GM19023 (cell line): ENCODE results near the gene EPB41L4A.
"Not testable (repeated sequence)": the region's sequence is repeated elsewhere in the genome, so short reads cannot be mapped to it uniquely, and the experiment has no call there.

Experiments used
- ATAC-seq: cut with Tn5 transposase; IDR thresholded peaks from one replicate; pipeline ENCODE4 v1.9.1; 2021; ENCODE audit warnings: mild to moderate bottlenecking, moderate library complexity; ENCODE audit not compliant: unreplicated experiment

The EPB41L4A gene

DNA sequence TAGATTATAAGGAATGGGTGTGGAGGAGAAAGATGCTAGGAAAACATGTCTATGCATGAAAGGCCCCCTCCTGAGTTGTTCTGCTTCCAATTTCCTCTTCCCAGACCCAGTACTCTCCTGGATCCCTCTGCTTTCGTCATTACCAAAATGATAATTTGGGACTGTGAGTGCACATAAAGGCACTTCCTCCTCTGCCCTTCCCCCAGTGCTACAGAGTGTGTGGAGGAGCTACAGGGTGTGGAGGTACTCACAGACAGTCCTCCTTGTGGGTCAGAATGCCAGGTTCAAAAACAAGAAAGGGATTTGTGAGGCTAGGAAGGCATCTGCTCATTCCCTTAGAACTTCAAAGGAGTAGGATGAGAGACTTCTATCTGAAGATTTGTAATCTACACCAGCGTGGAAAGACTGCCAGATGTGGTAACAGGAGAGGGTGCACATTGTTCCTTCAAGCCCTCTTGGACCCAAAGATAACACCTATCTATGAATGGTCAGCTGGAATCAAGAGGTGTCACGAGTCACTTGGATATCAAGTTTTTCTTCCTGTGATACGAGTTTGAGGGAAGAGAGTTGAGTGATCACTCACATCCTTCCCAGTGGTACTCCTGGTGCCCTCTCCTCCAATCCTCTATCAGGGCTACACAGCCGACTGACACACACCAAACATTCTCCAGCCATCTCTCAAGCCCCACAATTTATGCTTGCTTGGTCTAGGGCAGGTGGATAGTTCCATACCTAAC, 201.1 kb downstream of the EPB41L4A start:
- no peak for ATAC-seq

DNA sequence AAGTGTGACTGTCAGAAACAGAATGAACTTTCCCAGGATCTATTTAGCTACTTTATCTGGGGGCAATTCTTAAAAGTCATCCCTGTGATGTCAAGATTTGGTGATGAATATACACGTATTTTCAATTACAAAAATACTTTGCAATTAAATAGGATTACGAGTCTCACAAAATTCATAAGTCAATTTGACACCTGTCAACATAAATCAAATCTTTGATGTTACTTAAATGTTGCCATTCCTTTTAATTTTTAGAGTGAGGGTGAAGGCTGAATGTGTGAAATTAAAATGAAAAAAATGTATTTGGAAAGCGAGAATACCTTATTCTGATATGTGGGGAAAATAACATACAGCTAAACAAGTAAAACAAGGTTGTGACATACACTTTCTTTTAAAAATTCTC, 202.9 kb downstream of the EPB41L4A start:
- ATAC-seq, result no peak

DNA sequence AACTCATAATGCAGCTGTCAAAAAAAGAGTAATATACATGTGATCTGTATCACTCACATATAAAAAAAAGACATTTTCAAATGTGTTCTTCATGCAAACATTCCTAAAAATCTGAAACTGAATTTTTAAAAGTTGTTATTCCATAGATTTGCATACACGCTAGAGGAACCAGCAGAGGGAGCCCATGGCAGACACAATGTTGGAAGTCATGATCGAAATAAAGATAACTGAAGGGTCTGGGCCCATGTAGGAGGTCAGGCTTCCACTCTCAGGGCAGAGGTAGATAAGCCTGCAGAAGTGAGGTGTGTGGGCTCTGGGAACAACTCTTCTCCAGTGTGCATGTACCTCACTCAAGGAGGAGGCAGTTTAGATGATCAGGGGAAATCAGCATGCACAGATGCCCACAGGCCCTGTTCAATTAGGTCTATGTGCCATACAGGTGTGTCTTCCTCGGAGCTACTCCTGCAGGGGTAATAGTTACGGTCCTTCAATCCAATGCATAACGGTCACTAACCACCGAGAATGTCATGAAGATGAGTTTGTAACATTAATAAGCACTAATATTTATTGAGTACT, 208.6 kb downstream of the EPB41L4A start:
- ATAC-seq, result no peak

DNA sequence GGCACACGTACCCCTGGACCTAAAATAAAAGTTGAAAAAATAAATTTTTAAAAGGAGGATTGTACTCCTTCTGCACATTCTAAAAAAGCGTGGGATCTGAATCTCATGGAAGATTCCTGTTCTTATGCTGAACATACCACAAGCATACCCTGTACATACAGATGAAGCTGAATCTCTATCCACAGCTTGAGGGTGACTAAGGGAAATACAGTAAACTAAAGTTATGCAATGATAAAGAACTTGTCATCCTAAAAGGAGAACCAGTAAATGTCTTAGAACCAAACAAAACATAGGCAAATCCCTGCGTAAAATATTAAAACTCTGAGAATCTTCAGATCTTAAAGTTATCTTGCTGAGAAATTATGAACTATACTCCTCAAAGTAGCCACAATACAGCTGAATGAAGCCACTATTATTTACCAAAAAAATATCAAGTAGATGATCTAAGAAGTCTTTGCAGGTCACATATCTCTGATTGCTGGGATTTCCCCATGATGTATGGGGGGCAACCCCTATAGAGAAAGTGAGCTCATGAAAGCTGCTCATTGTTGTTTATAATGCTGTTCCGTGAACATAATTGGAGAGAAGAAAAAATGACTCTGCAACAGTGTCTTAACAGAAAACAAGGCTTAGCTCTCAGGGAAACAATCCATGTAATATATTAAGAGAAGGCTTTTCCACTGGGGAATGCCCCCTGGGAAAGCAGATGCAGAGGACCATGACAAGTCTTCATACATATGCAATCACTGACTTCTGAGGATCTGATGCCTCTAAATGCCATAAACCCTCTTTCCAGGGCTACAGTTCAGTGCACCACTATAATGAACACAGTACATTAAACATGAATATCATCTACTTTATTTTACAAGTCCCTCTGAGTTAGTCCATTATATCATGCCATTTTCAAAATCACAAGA, 210.1 kb downstream of the EPB41L4A start:
- no peak for ATAC-seq

DNA sequence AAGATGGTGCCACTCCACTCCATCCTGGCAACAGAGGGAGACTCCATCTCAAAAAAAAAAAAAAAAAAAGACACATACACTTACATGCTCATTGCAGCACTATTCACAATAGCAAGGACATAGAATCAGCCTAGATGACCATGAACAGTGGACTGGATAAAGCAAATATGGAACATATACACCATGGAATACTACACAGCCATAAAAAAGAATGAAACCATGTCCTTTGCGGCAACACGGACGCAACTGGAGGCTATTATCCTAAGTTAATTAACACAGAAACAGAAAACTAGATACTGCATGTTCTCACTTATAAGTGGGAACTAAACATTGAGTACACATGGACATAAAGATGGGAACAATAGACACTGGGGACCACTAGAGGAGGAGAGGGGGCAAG, 210.9 kb downstream of the EPB41L4A start:
- not testable (repeated sequence) for ATAC-seq

DNA sequence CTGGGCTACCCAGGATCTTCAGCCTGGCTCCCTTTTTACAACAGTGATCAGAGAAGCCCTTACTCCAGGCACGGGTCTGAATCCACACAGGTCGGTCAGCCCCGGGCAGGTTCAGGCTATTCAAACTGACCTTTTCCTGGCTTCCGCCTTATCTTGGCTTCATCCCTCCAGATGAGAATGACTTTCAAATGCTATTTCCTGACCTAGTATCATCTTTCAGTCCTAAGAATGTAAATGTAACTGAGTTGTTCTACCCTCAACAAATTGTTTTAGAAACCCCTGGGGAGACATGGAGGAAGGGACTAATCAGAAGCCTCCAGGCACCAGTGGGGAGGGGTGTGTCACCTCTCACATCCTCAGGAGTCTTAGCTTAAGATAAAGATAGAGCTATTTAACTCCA, 213.2 kb downstream of the EPB41L4A start:
- no peak for ATAC-seq

DNA sequence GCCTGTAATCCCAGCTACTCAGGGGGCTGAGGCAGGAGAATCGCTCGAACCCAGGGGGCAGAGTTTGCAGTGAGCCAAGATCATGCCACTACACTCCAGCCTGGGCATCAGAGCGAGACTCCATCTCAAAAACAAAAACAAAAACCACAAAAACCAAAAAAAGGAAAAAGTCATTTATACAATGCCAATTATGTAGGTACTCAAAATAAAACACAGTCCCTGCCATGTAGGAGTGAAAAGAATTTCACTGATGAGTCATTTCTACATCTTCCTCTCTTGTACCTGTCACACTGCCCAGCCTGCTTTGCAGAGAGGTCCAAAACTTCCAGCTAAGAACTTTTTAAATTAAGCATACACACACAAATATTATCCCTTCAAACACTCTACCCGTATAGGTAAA, 215.8 kb downstream of the EPB41L4A start:
- no peak for ATAC-seq

DNA sequence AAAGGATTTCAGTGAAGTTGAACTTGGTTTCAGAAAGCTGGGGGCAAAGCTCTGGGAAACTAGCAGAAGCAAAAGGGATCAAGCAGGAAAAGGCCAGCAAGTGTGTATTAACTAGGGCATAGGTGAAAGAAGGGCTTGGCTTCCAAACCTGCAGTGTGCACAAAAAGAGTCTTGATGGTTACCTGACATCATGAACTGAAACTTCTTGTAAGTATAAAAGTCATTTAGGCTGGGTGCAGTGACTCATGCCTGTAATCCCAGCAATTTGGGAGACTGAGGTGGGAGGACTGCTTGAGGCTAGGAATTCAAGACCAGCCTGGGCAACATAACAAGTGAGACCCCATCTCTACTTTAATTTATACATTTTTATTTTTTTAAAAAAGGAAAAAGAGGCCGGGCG, 216.4 kb downstream of the EPB41L4A start:
- ATAC-seq, result no peak

DNA sequence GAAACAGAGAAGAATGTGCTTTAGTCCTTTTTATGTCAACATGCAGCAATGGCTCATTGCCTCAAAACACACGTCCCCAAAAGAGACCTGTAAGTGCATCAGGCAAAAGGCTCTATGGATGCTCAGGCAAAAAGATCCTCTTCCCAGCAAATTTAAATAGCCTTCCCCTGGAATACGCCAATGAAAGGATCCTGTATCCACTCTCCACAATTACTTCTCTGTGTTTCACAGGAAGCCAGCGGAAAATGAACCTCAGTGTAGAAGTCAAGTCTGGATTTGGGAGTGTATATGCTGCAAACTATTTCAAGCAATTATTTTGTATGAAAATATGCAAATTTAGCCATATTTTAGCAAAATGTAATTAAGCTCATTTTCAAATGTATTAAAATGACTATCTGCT, 217.9 kb downstream of the EPB41L4A start:
- no peak for ATAC-seq

DNA sequence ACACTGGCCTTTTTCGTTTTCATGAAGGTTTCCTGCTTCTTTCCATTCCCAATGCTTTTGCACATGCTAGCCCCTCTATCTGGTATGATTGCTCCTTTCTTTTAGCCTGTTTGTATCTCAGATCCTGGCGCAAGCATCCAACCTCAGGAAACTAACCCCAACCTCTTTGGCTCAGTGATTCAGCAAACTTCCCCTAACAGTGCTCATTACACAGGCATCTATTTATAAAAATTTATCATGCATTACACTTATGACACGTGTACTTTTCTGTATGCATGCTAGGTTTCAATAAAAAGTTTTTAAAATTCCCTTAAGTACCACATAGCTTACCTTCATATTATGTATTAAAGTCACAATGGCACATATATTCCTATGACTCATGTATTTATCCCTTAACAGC, 218.9 kb downstream of the EPB41L4A start:
- ATAC-seq, result no peak

DNA sequence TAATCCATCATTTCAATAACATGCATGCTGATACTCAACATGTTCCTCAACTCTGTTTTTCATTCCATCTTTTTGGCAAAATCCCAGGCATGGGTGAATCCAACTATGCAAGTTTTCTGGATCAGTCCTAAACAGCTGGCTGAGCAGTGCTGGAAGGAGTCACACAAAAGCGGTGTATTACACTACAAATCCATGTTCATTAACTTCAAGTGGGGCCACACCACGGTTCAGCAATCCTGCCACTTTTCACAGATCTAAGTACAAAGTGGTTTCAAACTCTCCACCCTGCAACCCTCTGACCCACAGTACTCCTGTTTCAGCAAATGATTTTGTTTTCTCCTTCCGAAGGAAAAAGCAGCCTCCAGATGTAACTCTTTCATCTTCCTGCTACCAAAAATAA, 222.5 kb downstream of the EPB41L4A start:
- no peak for ATAC-seq

DNA sequence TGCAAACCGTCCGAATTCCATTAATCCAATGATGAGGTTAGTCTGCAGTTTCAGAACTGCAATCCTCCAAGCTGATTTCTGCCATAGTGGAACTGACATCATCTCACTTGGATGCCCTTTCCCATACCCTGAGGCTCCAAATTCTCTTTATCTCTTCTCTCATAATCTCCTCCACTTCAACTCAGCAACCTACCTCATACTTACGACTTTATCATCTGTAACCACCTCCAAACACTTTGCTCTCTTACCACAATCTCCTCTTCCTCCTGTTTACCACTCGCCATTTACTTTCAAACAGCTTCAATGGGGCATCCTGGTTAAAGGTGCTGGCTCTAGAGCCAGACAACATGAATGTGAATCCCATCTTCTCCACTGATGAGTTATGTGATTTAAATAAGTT, 223.2 kb downstream of the EPB41L4A start:
- no peak for ATAC-seq

DNA sequence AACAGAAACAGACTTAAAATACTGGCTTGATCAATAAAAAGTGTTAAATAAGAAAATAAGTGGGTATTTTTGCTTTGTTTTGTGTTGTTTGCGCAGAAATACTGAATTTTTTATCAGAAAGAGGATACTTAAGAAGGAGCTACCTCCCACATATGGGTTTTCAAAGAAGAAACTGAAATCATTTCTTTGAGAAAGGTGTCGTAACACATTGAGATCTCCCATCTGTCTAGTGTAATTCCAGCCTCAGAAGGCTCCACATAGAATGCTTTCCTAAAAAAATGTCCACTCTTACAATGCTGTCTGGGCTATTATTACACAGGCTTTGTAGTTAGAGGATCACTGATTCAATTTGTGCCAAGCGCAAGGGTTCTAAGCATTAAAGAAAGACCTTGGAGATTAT, 226.2 kb downstream of the EPB41L4A start:
- no peak for ATAC-seq

DNA sequence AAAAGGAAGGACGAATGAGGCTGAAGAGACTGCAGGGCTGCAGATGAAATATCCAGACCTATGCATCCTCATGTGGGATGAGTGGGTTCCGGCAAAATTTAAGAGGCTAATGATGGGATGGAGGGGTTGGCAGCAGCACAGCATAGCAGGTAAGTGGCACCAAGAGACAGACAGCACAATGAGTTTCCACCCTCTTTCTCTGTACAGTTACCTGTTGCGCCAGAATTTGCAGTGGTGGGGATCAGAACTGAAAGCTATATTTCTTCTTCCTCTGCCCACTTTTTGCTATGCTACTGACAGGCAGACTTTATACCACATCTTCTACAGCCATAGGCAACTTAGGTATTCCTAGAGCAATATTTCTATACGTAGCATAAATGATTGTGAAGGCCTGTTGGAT, 227.0 kb downstream of the EPB41L4A start:
- no peak for ATAC-seq

DNA sequence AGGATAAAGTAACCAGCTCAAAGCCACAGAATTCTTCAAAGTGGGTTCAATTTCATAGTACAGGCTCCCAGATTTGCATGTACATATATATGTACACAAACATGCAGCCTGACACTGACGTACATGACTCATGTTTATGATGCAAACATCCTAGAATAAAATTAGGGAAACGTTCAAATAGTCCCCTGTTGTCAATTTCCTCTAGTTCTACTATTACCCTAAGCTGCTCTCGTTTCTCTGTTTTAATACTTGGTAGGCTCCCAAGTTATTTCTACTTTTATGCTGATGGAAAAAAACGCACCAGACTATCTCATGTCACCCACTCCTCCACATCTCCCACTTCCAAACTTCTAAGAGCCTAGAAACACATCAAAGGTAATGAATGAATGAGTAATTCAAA, 229.7 kb downstream of the EPB41L4A start:
- ATAC-seq, result no peak

DNA sequence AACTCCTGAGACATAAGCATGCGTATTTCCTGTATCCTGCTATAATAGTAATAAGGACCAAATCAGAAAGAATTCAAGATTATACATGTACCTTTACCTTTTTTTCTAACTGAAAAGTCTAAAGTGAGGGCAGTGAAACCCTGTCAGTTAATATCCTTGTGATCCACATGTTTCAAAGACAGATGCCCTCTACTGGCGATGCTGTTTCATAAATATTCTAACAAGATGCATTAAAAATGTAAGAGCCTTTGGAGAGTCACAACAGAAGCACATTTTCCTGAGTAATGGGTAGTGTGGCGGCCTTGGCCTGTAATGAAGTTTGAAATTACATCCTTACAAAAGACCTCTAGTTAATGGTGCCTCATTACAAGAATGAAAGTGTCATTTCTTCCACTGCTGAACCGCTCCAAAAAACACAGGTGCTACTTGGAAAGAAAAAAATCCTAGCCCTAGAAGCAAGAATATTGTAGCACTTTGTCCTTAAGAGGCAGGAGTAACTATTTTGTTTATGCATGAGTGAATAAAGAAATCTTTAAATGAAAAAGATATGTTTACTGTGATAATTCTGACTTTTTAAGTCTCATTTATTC, 232.6 kb downstream of the EPB41L4A start:
- no peak for ATAC-seq

DNA sequence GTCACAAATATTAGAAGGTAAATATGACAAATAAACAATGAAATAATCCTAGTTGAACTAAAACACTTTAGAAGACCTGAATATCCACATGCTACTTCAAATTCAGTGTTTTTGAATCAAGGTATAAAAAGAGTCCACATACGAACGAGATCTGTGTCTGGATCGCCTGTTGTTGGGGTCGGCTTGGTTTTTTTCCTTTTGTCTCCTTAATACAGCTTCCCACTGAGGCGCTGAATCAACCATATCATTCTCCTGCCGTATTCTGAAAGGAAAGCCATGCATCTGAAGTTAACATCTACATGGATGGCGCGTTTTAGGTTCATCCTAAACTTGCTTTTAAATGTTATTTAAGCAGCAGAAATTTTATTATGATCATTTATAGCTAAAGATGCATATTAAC, 235.2 kb downstream of the EPB41L4A start:
- no peak for ATAC-seq

DNA sequence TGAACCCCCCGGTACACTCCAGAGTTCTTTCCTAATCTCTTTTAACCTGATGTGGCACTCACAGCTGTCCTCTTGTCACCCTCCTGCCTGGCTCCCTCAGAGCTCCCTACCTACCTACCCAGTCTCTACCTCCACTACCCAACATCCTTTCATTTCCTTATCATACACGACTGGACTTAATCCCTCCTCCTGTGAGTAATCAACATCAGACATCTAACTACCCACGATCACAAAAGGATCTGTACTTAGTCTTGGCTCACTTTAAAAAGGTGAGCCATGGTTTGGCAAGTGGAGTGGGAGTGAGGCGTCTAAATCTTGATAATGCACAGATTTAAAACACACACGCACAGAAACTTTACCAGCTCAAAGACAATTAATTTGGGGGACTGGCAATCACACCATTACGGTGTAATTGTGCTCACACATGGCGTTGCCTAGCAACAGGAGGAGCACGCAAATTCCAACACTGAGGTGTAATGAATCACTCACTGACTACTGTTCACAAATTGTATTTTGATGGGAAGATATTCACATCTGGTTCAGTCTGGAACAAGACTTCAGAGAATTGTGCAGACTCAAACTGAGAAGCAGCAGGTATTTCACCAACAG, 235.9 kb downstream of the EPB41L4A start:
- ATAC-seq, result no peak

DNA sequence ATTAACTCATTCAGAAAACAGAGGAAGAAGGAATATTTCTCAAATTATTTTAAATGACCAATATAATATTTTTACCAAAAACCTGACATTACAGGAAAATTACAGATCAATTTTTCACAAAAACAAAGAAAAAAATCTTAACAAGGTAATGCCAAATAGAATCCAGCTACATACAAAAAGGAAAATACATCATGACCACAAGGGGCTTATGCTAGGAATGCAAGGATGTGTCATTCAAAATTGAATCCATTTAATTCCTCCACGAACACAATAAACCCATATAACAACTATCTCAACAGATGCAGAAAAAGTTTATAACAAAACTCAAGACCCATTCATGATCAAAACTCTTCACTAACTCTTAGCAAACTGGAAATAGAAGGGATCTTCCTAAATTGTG, 239.8 kb downstream of the EPB41L4A start:
- no peak for ATAC-seq

DNA sequence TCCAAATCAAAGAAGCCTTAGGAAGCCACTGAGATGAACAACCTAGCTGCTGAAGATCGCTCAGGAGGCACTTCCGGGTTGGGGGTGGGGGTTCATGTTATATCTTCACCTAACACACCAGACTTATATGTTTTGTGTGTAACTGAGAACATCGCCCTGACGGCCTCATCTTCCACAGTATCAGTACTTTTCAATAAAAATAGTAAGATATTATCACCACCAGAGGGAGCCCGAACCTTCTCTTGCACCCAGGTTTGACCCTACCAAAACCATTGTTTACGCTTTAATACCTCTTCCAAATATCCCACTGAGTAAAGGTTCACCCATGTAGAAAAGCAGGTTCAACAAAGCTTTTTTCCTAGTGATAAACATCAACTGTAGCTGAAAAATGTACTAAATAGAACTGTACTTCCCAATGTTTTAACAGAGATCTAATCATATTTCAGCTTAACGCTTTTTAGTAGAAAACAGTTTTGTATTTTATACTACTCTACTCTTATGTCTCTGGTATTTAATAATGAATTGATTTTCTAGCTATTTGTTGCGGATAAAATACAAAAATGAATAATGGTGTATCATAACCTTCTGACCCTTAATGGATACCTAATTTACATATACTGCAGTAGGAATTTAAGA, 244.0 kb downstream of the EPB41L4A start:
- peak; percentile 93 for ATAC-seq
